HG03280 (cell line): ENCODE measurements around the gene PACSIN3.
"Not testable (repeated sequence)": the region's sequence is repeated elsewhere in the genome, so short reads cannot be mapped to it uniquely, and the experiment has no call there.

ENCODE experiments used
- ATAC-seq: cut with Tn5 transposase; IDR thresholded peaks from one replicate; pipeline ENCODE4 v1.9.1; 2021; ENCODE audit warnings: mild to moderate bottlenecking, moderate library complexity; ENCODE audit not compliant: unreplicated experiment

Gene PACSIN3

GRCh38 chr11:47198161-47198560 lies 11.9 kb upstream of the PACSIN3 start:
- not testable (repeated sequence) for ATAC-seq

GRCh38 chr11:47192111-47192510 lies 5.9 kb upstream of the PACSIN3 start:
- no peak for ATAC-seq

GRCh38 chr11:47191137-47191536 lies 4.9 kb upstream of the PACSIN3 start:
- ATAC-seq, result not testable (repeated sequence)

- ATAC-seq, result no peak
Measured at GRCh38 chr11:47189100-47189834, 3.0 kb upstream of the PACSIN3 start.

GRCh38 chr11:47188259-47188658 lies 2.0 kb upstream of the PACSIN3 start:
- no peak for ATAC-seq

GRCh38 chr11:47187723-47188122 lies 1.5 kb upstream of the PACSIN3 start:
- no peak for ATAC-seq

- peak; percentile 40 for ATAC-seq
Measured at GRCh38 chr11:47186700-47187695, 764 bp upstream of the PACSIN3 start.

GRCh38 chr11:47185305-47186075 lies 744 bp downstream of the PACSIN3 start:
- peak; percentile 23 for ATAC-seq

- ATAC-seq, result no peak
Measured at GRCh38 chr11:47184711-47185304, 1.4 kb downstream of the PACSIN3 start.

GRCh38 chr11:47183969-47184368 lies 2.3 kb downstream of the PACSIN3 start:
- no peak for ATAC-seq

GRCh38 chr11:47183031-47183856 lies 3.0 kb downstream of the PACSIN3 start:
- no peak for ATAC-seq

- no peak for ATAC-seq
Measured at GRCh38 chr11:47182380-47182779, 3.9 kb downstream of the PACSIN3 start.

GRCh38 chr11:47181271-47181670 lies 5.0 kb downstream of the PACSIN3 start:
- ATAC-seq, result no peak

- ATAC-seq, result no peak
Measured at GRCh38 chr11:47180006-47180787, 6.0 kb downstream of the PACSIN3 start.

- peak; percentile 23 for ATAC-seq
Measured at GRCh38 chr11:47179655-47179991, 6.6 kb downstream of the PACSIN3 start.

GRCh38 chr11:47178737-47179654 lies 7.2 kb downstream of the PACSIN3 start:
- no peak for ATAC-seq

GRCh38 chr11:47178316-47178715 lies 7.9 kb downstream of the PACSIN3 start:
- no peak for ATAC-seq

- ATAC-seq, result no peak
Measured at GRCh38 chr11:47177846-47178245, 8.4 kb downstream of the PACSIN3 start.
